PC-3 (cell line): Measurements from ENCODE around the gene NFATC1. TPM values are rescaled to one million over a fixed set of nuclear protein-coding genes. Genes with fewer than 3 reads are reported as not detected.
A peak's percentile ranks its signal among the peaks of the same experiment; 100 is the strongest.

ENCODE experiments used
- ATAC-seq: fragments of 200-7000 bp; cut with Tn5 transposase; 2 replicates; pipeline ENCODE4 v1.9.1; 2020; ENCODE audit warnings: mild to moderate bottlenecking, moderate library complexity
- BruUV-seq: library from RNA; stranded (reverse); fragments of 400-500 nt; replicated peaks from 2 replicates; lab custom pipeline; 2021; lab: Mats Ljungman, UMichigan
- CTCF ChIA-PET: fragments of 300-600 bp; sonication (Branson Sonifier 250); formaldehyde crosslinking; loops from one replicate; lab custom pipeline; 2022; ENCODE audit warnings: antibody characterized with exemption; lab: Charles Lee
- POLR2A ChIA-PET: fragments of 300-600 bp; sonication (Branson Sonifier 250); formaldehyde crosslinking; loops from one replicate; lab custom pipeline; 2022; ENCODE audit warnings: antibody characterized with exemption; ENCODE audit not compliant: unreplicated experiment; lab: Charles Lee
- DNase-seq: peaks from one replicate; pipeline ENCODE4 v3.0.0-alpha.2; 2015
- H2AFZ ChIP-seq: fragments of 300-600 bp; sonication (generic); 2 replicates; pipeline ENCODE4 v1.6.0; 2016; ENCODE audit warnings: antibody characterized with exemption, low read length
- H3F3A ChIP-seq: fragments of 300-600 bp; sonication (generic); one replicate; pipeline ENCODE4 v1.6.0; 2017; ENCODE audit warnings: antibody characterized with exemption, low read length, control low read depth, mild to moderate bottlenecking; ENCODE audit not compliant: unreplicated experiment
- H3K27ac ChIP-seq: fragments of 300-600 bp; sonication (generic); 2 replicates; pipeline ENCODE4 v1.5.1; 2016; ENCODE audit warnings: mild to moderate bottlenecking, low read length
- H3K27me3 ChIP-seq: fragments of 300-600 bp; sonication (generic); 2 replicates; pipeline ENCODE4 v1.6.1; 2016; ENCODE audit warnings: low read length, mixed read lengths
- H3K36me3 ChIP-seq: fragments of 300-600 bp; sonication (generic); 2 replicates; pipeline ENCODE4 v1.6.1; 2016; ENCODE audit warnings: low read depth, mixed run types, low read length, mixed read lengths
- H3K4me1 ChIP-seq: fragments of 300-600 bp; sonication (generic); 2 replicates; pipeline ENCODE4 v1.5.1; 2016; ENCODE audit warnings: low read length; ENCODE audit not compliant: insufficient read depth
- H3K4me2 ChIP-seq: fragments of 300-600 bp; sonication (generic); 2 replicates; pipeline ENCODE4 v1.6.0; 2016; ENCODE audit warnings: low read length
- H3K4me3 ChIP-seq: fragments of 300-600 bp; sonication (generic); 2 replicates; pipeline ENCODE4 v1.5.1; 2016; ENCODE audit warnings: mild to moderate bottlenecking, low read length, mixed read lengths
- H3K79me2 ChIP-seq: fragments of 300-600 bp; sonication (generic); 2 replicates; pipeline ENCODE4 v1.6.1; 2017; ENCODE audit warnings: low read length, mixed read lengths
- H3K9ac ChIP-seq: fragments of 300-600 bp; sonication (generic); 2 replicates; pipeline ENCODE4 v1.6.0; 2016; ENCODE audit warnings: mild to moderate bottlenecking, low read length
- H3K9me2 ChIP-seq: fragments of 300-600 bp; sonication (generic); replicated peaks from 2 replicates; pipeline ENCODE4 v1.6.1; 2016; ENCODE audit warnings: mixed run types, low read length, mixed read lengths
- H3K9me3 ChIP-seq: fragments of 300-600 bp; sonication (generic); 2 replicates; pipeline ENCODE4 v1.6.1; 2016; ENCODE audit warnings: low read length, mixed read lengths
- H4K20me1 ChIP-seq: fragments of 300-600 bp; sonication (generic); 2 replicates; pipeline ENCODE4 v1.6.1; 2016; ENCODE audit warnings: low read length, mixed read lengths
- CTCF ChIP-seq: fragments of 300-600 bp; sonication (generic); conservative IDR thresholded peaks from 2 replicates; pipeline ENCODE4 v1.5.1; 2017; ENCODE audit warnings: antibody characterized with exemption, low read depth, mild to moderate bottlenecking, low read length
- EZH2 ChIP-seq: fragments of 300-600 bp; sonication (generic); IDR thresholded peaks from one replicate; pipeline ENCODE4 v1.6.1; 2017; ENCODE audit warnings: antibody characterized with exemption, mild to moderate bottlenecking, low read length; ENCODE audit not compliant: unreplicated experiment
- EZH2phosphoT487 ChIP-seq: fragments of 300-600 bp; sonication (generic); IDR thresholded peaks from 2 replicates; pipeline ENCODE4 v1.6.1; 2018; ENCODE audit warnings: mild to moderate bottlenecking, antibody characterized with exemption, low read length, borderline replicate concordance
- intact Hi-C: fragments of 100-400 bp; cut with micrococcal nuclease; formaldehyde crosslinking; loops from 2 replicates; pipeline ENCODE4 v1.9.0; 2023
- total RNA-seq: library from RNA; depleted of rRNA; stranded (reverse); fragments of >200 nt; gene quantifications from 2 replicates; pipeline ENCODE4 v1.2.3, GENCODE V29; 2014

Gene NFATC1
- total RNA-seq, 1 experiment from 2014 or later: 5.9 TPM

- no peaks in the 10 kb centered on the region for H3K27me3 ChIP-seq
- peak overlapping the region; percentile 82 for H2AFZ ChIP-seq
- ATAC-seq (peak; percentile 73), DNase-seq (peak; percentile 26)
- ChIA-PET POLR2A (no interaction called here), CTCF (interaction anchor here (0.5 kb wide), 1 partner anchor 131 kb away, joined by 8 read pairs; no protein-coding TSS in a partner anchor)
- no peaks in the 10 kb centered on the region for H3K9me2 ChIP-seq
- intact Hi-C loops: loop anchor here (5.0 kb wide), 1 partner anchor 106 kb away; no protein-coding TSS in a partner anchor
- H3F3A ChIP-seq: no peaks in the 10 kb centered on the region
- H3K79me2 ChIP-seq: no peaks in the 10 kb centered on the region
- peaks cover 4% of the 10 kb centered on the region; the same call in 1 of the 2 replicates for H3K4me1 ChIP-seq
- H4K20me1 ChIP-seq: no peaks in the 10 kb centered on the region
- no peak overlapping the region for H3K27ac ChIP-seq
- H3K4me3 ChIP-seq: peak overlapping the region; percentile 59
- no peak overlapping the region for H3K9ac ChIP-seq
- BruUV-seq: no TSS peak
- peak overlapping the region; percentile 83 for H3K4me2 ChIP-seq
- H3K9me3 ChIP-seq: no peaks in the 10 kb centered on the region
- H3K36me3 ChIP-seq: no peaks in the 10 kb centered on the region
- TF ChIP-seq CTCF: no peak
Observed at GRCh38 chr18:79507546-79508480, 112.1 kb downstream of the NFATC1 start.

GRCh38 chr18:79508565-79509535 is 113.1 kb downstream of the NFATC1 start:
- H3K27me3 ChIP-seq: no peaks in the 10 kb centered on the region
- H4K20me1 ChIP-seq: no peaks in the 10 kb centered on the region
- no peak for ATAC-seq
- H3K4me1 ChIP-seq: peaks cover 4% of the 10 kb centered on the region; the same call in 1 of the 2 replicates
- H3K79me2 ChIP-seq: no peaks in the 10 kb centered on the region
- intact Hi-C loops: loop anchor here (5.0 kb wide), 1 partner anchor 107 kb away; no protein-coding TSS in a partner anchor
- CTCF ChIA-PET: no interaction called here
- DNase-seq: no peak
- BruUV-seq: no TSS peak
- POLR2A ChIA-PET: no interaction called here
- H3K36me3 ChIP-seq: no peaks in the 10 kb centered on the region
- H3K27ac ChIP-seq: no peak overlapping the region
- no peak overlapping the region for H3K4me3 ChIP-seq
- no peaks in the 10 kb centered on the region for H3F3A ChIP-seq
- H2AFZ ChIP-seq: no peak overlapping the region
- TF ChIP-seq EZH2: no peak
- no peak for TF ChIP-seq CTCF
- no peak for TF ChIP-seq EZH2phosphoT487
- H3K4me2 ChIP-seq: peak overlapping the region; percentile 83; the same call in 1 of the 2 replicates
- H3K9ac ChIP-seq: no peak overlapping the region
- H3K9me2 ChIP-seq: no peaks in the 10 kb centered on the region
- no peaks in the 10 kb centered on the region for H3K9me3 ChIP-seq
